Kidney glomerular epithelial cell (primary cell): Measurements from ENCODE around the gene SMIM45.

ENCODE experiments used
- DNase-seq: peaks from one replicate; lab custom pipeline; 2025; lab: John Stamatoyannopoulos, UW

SMIM45 gene

GRCh38 chr22:41915786-41916493 lies 36.0 kb upstream of the SMIM45 start:
- no peak for DNase-seq

- DNase-seq: no peak
Observed at GRCh38 chr22:41916745-41917358, 35.1 kb upstream of the SMIM45 start.

GRCh38 chr22:41917375-41917902 lies 34.5 kb upstream of the SMIM45 start:
- DNase-seq: no peak

- DNase-seq: no peak
Observed at GRCh38 chr22:41917903-41918791, 33.8 kb upstream of the SMIM45 start.

GRCh38 chr22:41919357-41920224 lies 32.4 kb upstream of the SMIM45 start:
- DNase-seq: no peak

- no peak for DNase-seq
Observed at GRCh38 chr22:41920271-41920976, 31.5 kb upstream of the SMIM45 start.

GRCh38 chr22:41922328-41922727 lies 29.6 kb upstream of the SMIM45 start:
- DNase-seq: no peak

- DNase-seq: no peak
Observed at GRCh38 chr22:41922940-41923594, 28.9 kb upstream of the SMIM45 start.

- DNase-seq: no peak
Observed at GRCh38 chr22:41923595-41924276, 28.2 kb upstream of the SMIM45 start.

- DNase-seq: no peak
Observed at GRCh38 chr22:41925783-41926460, 26.0 kb upstream of the SMIM45 start.

GRCh38 chr22:41927813-41928212 lies 24.1 kb upstream of the SMIM45 start:
- DNase-seq: no peak

GRCh38 chr22:41928593-41929417 lies 23.1 kb upstream of the SMIM45 start:
- DNase-seq: no peak

GRCh38 chr22:41929418-41929810 lies 22.5 kb upstream of the SMIM45 start:
- DNase-seq: no peak

GRCh38 chr22:41931701-41932269 lies 20.2 kb upstream of the SMIM45 start:
- DNase-seq: no peak

GRCh38 chr22:41932353-41932752 lies 19.6 kb upstream of the SMIM45 start:
- no peak for DNase-seq

- no peak for DNase-seq
Observed at GRCh38 chr22:41933411-41934177, 18.4 kb upstream of the SMIM45 start.
